ENCODE results near the gene PHC2.

The PHC2 gene

GRCh38 chr1:33378524-33378923 lies 52.4 kb downstream of the PHC2 start:
- TF ChIP-seq TOX (CRISPR knock-in tag; IDR thresholded peaks at IDR 0.05; ENCODE audit: borderline replicate concordance) (no peak), PPARA (CRISPR knock-in tag; IDR thresholded peaks at IDR 0.05; ENCODE audit: borderline replicate concordance) (no peak)
- ATAC-seq = no peak

- no peak for TF ChIP-seq ZC3H10 (CRISPR knock-in tag; IDR thresholded peaks at IDR 0.05)
- no peak for TF ChIP-seq POU6F1 (CRISPR knock-in tag; IDR thresholded peaks at IDR 0.05; ENCODE audit: borderline replicate concordance, low read depth)
- TF ChIP-seq ZFP30 (CRISPR knock-in tag; IDR thresholded peaks at IDR 0.05) = no peak
- no peak for TF ChIP-seq GLIS3 (CRISPR knock-in tag; IDR thresholded peaks at IDR 0.05)
- TF ChIP-seq PATZ1 (CRISPR knock-in tag; IDR thresholded peaks at IDR 0.05; ENCODE audit: borderline replicate concordance) = no peak
- no peak for TF ChIP-seq TCF4 (CRISPR knock-in tag; IDR thresholded peaks at IDR 0.05; ENCODE audit: borderline replicate concordance)
- TF ChIP-seq ZNF70 (CRISPR knock-in tag; IDR thresholded peaks at IDR 0.05) = no peak
- no peak for TF ChIP-seq TOX (CRISPR knock-in tag; IDR thresholded peaks at IDR 0.05; ENCODE audit: borderline replicate concordance)
- TF ChIP-seq CSDC2 (CRISPR knock-in tag; IDR thresholded peaks at IDR 0.05) = no peak
- no peak for TF ChIP-seq RARB (CRISPR knock-in tag; IDR thresholded peaks at IDR 0.05)
- TF ChIP-seq OSR1 (CRISPR knock-in tag; IDR thresholded peaks at IDR 0.05) = no peak
- TF ChIP-seq PPARA (CRISPR knock-in tag; IDR thresholded peaks at IDR 0.05; ENCODE audit: borderline replicate concordance) = no peak
- no peak for TF ChIP-seq ZNF8 (CRISPR knock-in tag; IDR thresholded peaks at IDR 0.05)
- no peak for TF ChIP-seq ZFP3 (CRISPR knock-in tag; IDR thresholded peaks at IDR 0.05)
- TF ChIP-seq CSRNP3 (CRISPR knock-in tag; IDR thresholded peaks at IDR 0.05) = no peak
- no peak for TF ChIP-seq ESRRG (CRISPR knock-in tag; IDR thresholded peaks at IDR 0.05)
- TF ChIP-seq BACH2 (CRISPR knock-in tag; IDR thresholded peaks at IDR 0.05; ENCODE audit: borderline replicate concordance) = no peak
- TF ChIP-seq TSHZ2 (CRISPR knock-in tag; IDR thresholded peaks at IDR 0.05) = no peak
- TF ChIP-seq CREB5 (CRISPR knock-in tag; IDR thresholded peaks at IDR 0.05; ENCODE audit: low read depth) = no peak
- TF ChIP-seq ARNTL (CRISPR knock-in tag; IDR thresholded peaks at IDR 0.05; ENCODE audit: borderline replicate concordance, low read depth) = no peak
- ATAC-seq = peak; percentile 20; the same call in 1 of the 3 replicates
These were observed 53.1 kb downstream of the PHC2 start for GRCh38 chr1:33377756-33378155.

GRCh38 chr1:33377013-33377412 lies 53.9 kb downstream of the PHC2 start:
- peak; percentile 72 for ATAC-seq
- TF ChIP-seq ISL1 (CRISPR knock-in tag; IDR thresholded peaks at IDR 0.05) (no peak), POU6F1 (CRISPR knock-in tag; IDR thresholded peaks at IDR 0.05; ENCODE audit: borderline replicate concordance, low read depth) (no peak), OSR1 (CRISPR knock-in tag; IDR thresholded peaks at IDR 0.05) (no peak), PATZ1 (CRISPR knock-in tag; IDR thresholded peaks at IDR 0.05; ENCODE audit: borderline replicate concordance) (no peak)
